SK-N-MC (cell line): ENCODE results near the gene TPPP2.

ENCODE experiments used
- EZH2 ChIP-seq: fragments of 200-600 bp; sonication (generic); IDR thresholded peaks from one replicate; pipeline ENCODE4 v1.6.1; 2017; ENCODE audit warnings: antibody characterized with exemption
- POLR2AphosphoS5 ChIP-seq: IDR thresholded peaks from 2 replicates; pipeline ENCODE4 v1.6.1; 2012; ENCODE audit warnings: mild to moderate bottlenecking, low read depth, low read length, borderline replicate concordance

DNA sequence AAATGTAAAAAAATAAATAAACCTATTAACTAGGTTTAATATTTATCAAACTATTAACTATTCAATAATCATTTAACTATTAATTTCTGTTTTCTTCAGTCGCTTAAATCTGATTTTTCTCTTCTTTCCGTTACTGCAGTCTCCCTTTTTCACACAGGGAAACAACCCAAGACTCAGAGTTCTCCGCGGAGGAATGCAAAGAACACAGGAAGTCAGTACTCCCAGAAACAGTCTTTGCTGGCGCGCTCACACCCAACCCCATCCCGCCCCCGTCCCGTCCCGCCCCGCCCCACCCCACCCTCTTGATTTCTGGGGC is 40.6 kb upstream of the TPPP2 start:
- TF ChIP-seq POLR2AphosphoS5, result peak; percentile 42; the same call in 1 of the 2 replicates
- no peak for TF ChIP-seq EZH2
